GM04504 (cell line): Measurements from ENCODE around the gene SETD1B.
A peak's percentile ranks its signal among the peaks of the same experiment; 100 is the strongest.
"Not testable (repeated sequence)": the region's sequence is repeated elsewhere in the genome, so short reads cannot be mapped to it uniquely, and the experiment has no call there.

ENCODE experiments used
- DNase-seq: peaks from one replicate; pipeline ENCODE4 v3.0.0-alpha.2; 2012; ENCODE audit warnings: low read depth

SETD1B gene

GRCh38 chr12:121826318-121827150 lies 22.7 kb downstream of the SETD1B start:
- DNase-seq, result no peak

- DNase-seq, result no peak
Observed at GRCh38 chr12:121827351-121828099, 23.7 kb downstream of the SETD1B start.

GRCh38 chr12:121828306-121828705 lies 24.5 kb downstream of the SETD1B start:
- DNase-seq, result no peak

- DNase-seq, result no peak
Observed at GRCh38 chr12:121828826-121829225, 25.0 kb downstream of the SETD1B start.

- DNase-seq, result no peak
Observed at GRCh38 chr12:121829250-121829918, 25.6 kb downstream of the SETD1B start.

- DNase-seq, result no peak
Observed at GRCh38 chr12:121830134-121830533, 26.3 kb downstream of the SETD1B start.

GRCh38 chr12:121830588-121831265 lies 26.9 kb downstream of the SETD1B start:
- no peak for DNase-seq

- DNase-seq, result no peak
Observed at GRCh38 chr12:121831571-121832245, 27.9 kb downstream of the SETD1B start.

- no peak for DNase-seq
Observed at GRCh38 chr12:121837680-121838079, 33.9 kb downstream of the SETD1B start.

GRCh38 chr12:121838126-121838525 lies 34.3 kb downstream of the SETD1B start:
- DNase-seq, result no peak

- DNase-seq, result peak; percentile 94
Observed at GRCh38 chr12:121839106-121839992, 35.5 kb downstream of the SETD1B start.

- no peak for DNase-seq
Observed at GRCh38 chr12:121839993-121840761, 36.4 kb downstream of the SETD1B start.

GRCh38 chr12:121843236-121843982 lies 39.6 kb downstream of the SETD1B start:
- no peak for DNase-seq

GRCh38 chr12:121845701-121846100 lies 41.9 kb downstream of the SETD1B start:
- DNase-seq, result no peak

- no peak for DNase-seq
Observed at GRCh38 chr12:121849211-121849610, 45.4 kb downstream of the SETD1B start.

GRCh38 chr12:121849665-121850064 lies 45.9 kb downstream of the SETD1B start:
- no peak for DNase-seq

- not testable (repeated sequence) for DNase-seq
Observed at GRCh38 chr12:121852392-121852791, 48.6 kb downstream of the SETD1B start.

- no peak for DNase-seq
Observed at GRCh38 chr12:121857322-121858246, 53.8 kb downstream of the SETD1B start.
